SJSA1 (cell line): ENCODE results near the gene PCDHB16. TPM values are rescaled to one million over a fixed set of nuclear protein-coding genes. Genes with fewer than 3 reads are reported as not detected.
A peak's percentile ranks its signal among the peaks of the same experiment; 100 is the strongest.
"Not testable (repeated sequence)": the region's sequence is repeated elsewhere in the genome, so short reads cannot be mapped to it uniquely, and the experiment has no call there.

Experiments
- DNase-seq, 2 experiments: peaks; one replicate each; pipeline ENCODE4 v3.0.0-alpha.2; 2015 to 2020; ENCODE audit warnings: low spot score in 2 of 2, low read depth in 1 of 2
- H3K27ac ChIP-seq: fragments of 250-450 bp; sonication (Bioruptor Pico); 2 replicates; pipeline ENCODE4 v1.5.1; 2020; ENCODE audit warnings: mild to moderate bottlenecking, moderate library complexity
- H3K27me3 ChIP-seq: fragments of 250-450 bp; sonication (Bioruptor Pico); replicated peaks from 2 replicates; pipeline ENCODE4 v1.5.1; 2020; ENCODE audit warnings: mild to moderate bottlenecking, moderate library complexity
- H3K36me3 ChIP-seq: fragments of 250-450 bp; sonication (Bioruptor Pico); 2 replicates; pipeline ENCODE4 v1.5.1; 2020; ENCODE audit warnings: mild to moderate bottlenecking
- H3K4me1 ChIP-seq: fragments of 250-450 bp; sonication (Bioruptor Pico); replicated peaks from 2 replicates; pipeline ENCODE4 v1.6.1; 2021; ENCODE audit warnings: mild to moderate bottlenecking
- H3K4me3 ChIP-seq: fragments of 250-450 bp; sonication (Bioruptor Pico); 2 replicates; pipeline ENCODE4 v1.5.1; 2020; ENCODE audit warnings: mild to moderate bottlenecking
- H3K9me3 ChIP-seq: fragments of 250-450 bp; sonication (Bioruptor Pico); replicated peaks from 2 replicates; pipeline ENCODE4 v1.5.1; 2020; ENCODE audit warnings: mild to moderate bottlenecking
- total RNA-seq: library from RNA; depleted of rRNA; stranded (reverse); fragments of >200 nt; shearing (Covaris generic); gene quantifications from 2 replicates; pipeline ENCODE4 v1.2.3, GENCODE V29; 2014; rRNA removed

PCDHB16 gene
- 11.9 and 16.3 TPM in 2 replicates for total RNA-seq

DNA sequence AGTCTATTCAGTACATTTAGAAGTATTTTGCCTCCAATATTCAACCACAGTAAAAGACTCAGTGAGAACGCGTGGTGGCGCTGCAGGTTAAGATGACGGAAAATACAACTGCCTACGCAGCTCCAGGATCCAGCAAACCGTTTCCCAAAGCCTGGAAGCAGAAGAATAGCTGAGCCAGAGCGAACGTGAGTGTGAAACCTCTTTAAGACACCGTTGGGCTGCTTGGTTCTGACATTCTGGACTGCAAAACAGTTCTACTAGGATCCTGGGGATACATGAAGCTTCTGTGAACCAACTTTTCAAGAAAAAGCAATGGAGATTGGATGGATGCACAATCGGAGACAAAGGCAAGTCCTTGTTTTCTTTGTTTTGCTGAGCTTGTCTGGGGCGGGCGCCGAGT, at the start of gene PCDHB16:
TSS of gene PCDHB16 (plus strand) at position 140 of the 400 bp plus-strand sequence. CDS start at position 313, 173 bp downstream.
- peak; percentile 71 to 77 for DNase-seq
- H3K27ac ChIP-seq, result peak within 1 kb of the TSS; percentile 71

DNA sequence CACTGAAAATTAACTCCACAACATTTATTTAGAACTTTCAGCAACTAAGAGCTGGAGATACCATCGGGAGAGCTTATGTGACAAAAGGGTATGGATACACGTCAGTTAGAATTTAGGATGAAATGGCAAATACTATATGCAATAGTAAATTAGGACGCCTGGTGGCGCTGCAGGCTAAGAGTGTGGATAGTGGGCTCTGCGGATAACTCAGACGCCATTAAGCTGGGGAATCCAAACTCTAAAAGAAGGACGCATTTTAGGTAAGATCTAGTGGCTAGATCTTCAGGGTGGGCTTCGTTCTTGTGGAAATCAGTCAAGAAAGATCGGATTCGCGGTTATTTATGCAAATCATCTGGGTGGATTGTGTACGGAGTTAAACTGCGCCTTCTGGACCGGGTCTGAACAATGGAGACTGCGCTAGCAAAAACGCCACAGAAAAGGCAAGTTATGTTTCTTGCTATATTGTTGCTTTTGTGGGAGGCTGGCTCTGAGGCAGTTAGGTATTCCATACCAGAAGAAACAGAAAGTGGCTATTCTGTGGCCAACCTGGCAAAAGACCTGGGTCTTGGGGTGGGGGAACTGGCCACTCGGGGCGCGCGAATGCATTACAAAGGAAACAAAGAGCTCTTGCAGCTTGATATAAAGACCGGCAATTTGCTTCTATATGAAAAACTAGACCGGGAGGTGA, 47.0 kb upstream of the PCDHB16 start, which contains the start of gene PCDHB5:
TSS of gene PCDHB5 (plus strand) at position 177 of the 688 bp plus-strand sequence. CDS start at position 406, 229 bp downstream.
- H3K4me3 ChIP-seq, result peak within 1 kb of the TSS; percentile 46
- no peaks in the 10 kb centered on the region for H3K4me1 ChIP-seq
- DNase-seq, result peak in 1 of 2 experiments; percentile 72
- H3K36me3 ChIP-seq, result no peaks in the 10 kb centered on the region
- peak within 1 kb of the TSS; percentile 21 for H3K27ac ChIP-seq
- peaks cover 7% of the 10 kb centered on the region; the same call in 1 of the 2 replicates for H3K9me3 ChIP-seq
- no peaks in the 10 kb centered on the region for H3K27me3 ChIP-seq

More for the DNA sequence above, at the start of gene PCDHB16:
- Histone ChIP-seq H3K4me1 (no peaks in the 10 kb centered on the region), H3K27me3 (no peaks in the 10 kb centered on the region), H3K36me3 (peaks cover 16% of the 10 kb centered on the region), H3K4me3 (peak within 1 kb of the TSS; percentile 50), H3K9me3 (peaks cover 26% of the 10 kb centered on the region)

DNA sequence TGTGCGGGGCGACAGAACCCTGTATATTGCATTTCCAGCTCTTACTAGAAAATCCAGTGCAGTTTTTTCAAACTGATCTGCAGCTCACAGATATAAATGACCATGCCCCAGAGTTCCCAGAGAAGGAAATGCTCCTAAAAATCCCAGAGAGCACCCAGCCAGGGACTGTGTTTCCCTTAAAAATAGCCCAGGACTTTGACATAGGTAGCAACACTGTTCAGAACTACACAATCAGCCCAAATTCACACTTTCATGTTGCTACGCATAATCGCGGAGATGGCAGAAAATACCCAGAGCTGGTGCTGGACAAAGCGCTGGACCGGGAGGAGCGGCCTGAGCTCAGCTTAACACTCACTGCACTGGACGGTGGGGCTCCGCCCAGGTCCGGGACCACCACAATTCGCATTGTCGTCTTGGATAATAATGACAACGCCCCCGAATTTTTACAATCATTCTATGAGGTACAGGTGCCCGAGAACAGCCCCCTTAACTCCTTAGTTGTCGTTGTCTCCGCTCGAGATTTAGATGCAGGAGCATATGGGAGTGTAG, 46.4 kb upstream of the PCDHB16 start:
- H3K36me3 ChIP-seq, result no peaks in the 10 kb centered on the region
- no peak overlapping the region for H3K27ac ChIP-seq
- H3K4me1 ChIP-seq, result no peaks in the 10 kb centered on the region
- H3K27me3 ChIP-seq, result no peaks in the 10 kb centered on the region
- no peak for DNase-seq
- peak overlapping the region; percentile 46 for H3K4me3 ChIP-seq
- H3K9me3 ChIP-seq, result peaks cover 7% of the 10 kb centered on the region; the same call in 1 of the 2 replicates

DNA sequence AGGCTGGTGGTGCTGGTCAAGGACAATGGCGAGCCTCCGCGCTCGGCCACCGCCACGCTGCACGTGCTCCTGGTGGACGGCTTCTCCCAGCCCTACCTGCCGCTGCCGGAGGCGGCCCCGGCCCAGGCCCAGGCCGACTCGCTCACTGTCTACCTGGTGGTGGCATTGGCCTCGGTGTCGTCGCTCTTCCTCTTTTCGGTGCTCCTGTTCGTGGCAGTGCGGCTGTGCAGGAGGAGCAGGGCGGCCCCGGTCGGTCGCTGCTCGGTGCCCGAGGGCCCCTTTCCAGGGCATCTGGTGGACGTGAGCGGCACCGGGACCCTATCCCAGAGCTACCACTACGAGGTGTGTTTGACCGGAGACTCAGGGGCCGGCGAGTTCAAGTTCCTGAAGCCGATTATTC, 44.8 kb upstream of the PCDHB16 start:
- not testable (repeated sequence) for H3K4me1 ChIP-seq, H3K9me3 ChIP-seq, H3K27ac ChIP-seq, H3K4me3 ChIP-seq, H3K27me3 ChIP-seq, DNase-seq, H3K36me3 ChIP-seq

DNA sequence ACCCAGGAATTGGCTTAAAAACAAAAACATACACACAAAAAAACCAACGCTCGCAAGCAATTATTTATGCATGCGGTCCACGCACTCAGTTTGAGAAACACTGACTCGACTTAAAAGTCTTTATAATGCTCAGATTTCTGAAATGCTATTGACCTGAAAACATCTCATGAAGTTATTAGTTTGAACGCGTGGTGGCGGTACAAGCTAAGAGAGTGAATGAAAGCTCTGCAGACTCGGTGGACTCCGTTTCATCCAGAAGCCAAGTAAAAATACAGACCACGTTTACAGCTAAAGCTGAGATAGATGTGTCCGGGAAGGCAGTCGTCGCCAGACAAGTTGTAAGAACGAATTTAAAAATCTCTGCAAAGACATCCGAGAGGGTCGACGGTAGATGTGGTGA, 32.4 kb upstream of the PCDHB16 start, which contains the start of gene PCDHB6:
TSS of gene PCDHB6 (plus strand) at position 246 of the 400 bp plus-strand sequence. CDS start 201 bp downstream, outside the sequence.
- Histone ChIP-seq H3K4me1 (no peaks in the 10 kb centered on the region), H3K4me3 (no peak within 1 kb of the TSS), H3K36me3 (no peaks in the 10 kb centered on the region), H3K27ac (no peak within 1 kb of the TSS), H3K27me3 (no peaks in the 10 kb centered on the region), H3K9me3 (peaks cover 14% of the 10 kb centered on the region)
- no peak for DNase-seq

DNA sequence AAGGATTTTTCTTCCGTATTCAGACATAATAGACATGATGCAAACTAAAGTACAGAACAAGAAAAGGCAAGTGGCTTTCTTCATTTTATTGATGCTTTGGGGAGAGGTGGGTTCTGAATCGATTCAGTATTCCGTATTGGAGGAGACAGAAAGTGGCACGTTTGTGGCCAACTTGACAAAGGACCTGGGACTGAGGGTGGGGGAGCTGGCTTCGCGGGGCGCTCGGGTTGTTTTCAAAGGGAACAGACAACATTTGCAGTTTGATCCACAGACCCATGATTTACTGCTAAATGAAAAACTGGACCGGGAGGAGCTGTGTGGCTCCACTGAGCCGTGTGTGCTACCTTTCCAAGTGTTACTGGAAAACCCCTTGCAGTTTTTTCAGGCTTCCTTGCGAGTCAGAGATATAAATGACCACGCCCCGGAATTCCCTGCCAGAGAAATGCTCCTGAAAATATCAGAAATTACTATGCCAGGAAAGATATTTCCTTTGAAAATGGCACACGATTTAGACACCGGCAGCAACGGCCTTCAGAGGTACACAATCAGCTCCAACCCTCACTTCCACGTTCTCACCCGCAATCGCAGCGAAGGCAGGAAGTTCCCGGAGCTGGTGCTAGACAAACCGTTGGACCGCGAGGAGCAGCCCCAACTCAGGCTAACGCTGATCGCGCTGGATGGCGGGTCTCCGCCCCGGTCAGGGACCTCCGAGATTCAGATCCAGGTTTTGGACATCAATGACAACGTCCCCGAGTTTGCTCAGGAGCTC, 31.8 kb upstream of the PCDHB16 start:
- no peaks in the 10 kb centered on the region for H3K36me3 ChIP-seq
- peaks cover 15% of the 10 kb centered on the region for H3K9me3 ChIP-seq
- H3K4me3 ChIP-seq, result no peak overlapping the region

DNA sequence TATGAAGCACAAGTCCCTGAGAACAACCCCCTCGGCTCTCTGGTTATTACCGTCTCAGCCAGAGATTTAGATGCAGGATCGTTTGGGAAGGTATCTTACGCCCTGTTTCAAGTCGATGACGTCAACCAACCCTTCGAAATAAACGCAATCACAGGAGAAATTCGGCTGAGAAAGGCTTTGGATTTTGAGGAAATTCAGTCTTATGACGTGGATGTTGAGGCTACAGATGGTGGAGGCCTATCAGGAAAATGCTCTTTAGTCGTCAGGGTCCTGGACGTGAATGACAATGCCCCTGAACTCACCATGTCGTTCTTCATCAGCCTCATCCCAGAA, 31.2 kb upstream of the PCDHB16 start:
- DNase-seq, result no peak
- Histone ChIP-seq H3K27me3 (no peaks in the 10 kb centered on the region), H3K4me1 (no peaks in the 10 kb centered on the region), H3K27ac (no peak overlapping the region), H3K9me3 (peaks cover 20% of the 10 kb centered on the region), H3K4me3 (no peak overlapping the region), H3K36me3 (no peaks in the 10 kb centered on the region)

More for the DNA sequence above, 31.8 kb upstream of the PCDHB16 start:
- DNase-seq, result no peak
- no peak overlapping the region for H3K27ac ChIP-seq
- no peaks in the 10 kb centered on the region for H3K4me1 ChIP-seq
- no peaks in the 10 kb centered on the region for H3K27me3 ChIP-seq

DNA sequence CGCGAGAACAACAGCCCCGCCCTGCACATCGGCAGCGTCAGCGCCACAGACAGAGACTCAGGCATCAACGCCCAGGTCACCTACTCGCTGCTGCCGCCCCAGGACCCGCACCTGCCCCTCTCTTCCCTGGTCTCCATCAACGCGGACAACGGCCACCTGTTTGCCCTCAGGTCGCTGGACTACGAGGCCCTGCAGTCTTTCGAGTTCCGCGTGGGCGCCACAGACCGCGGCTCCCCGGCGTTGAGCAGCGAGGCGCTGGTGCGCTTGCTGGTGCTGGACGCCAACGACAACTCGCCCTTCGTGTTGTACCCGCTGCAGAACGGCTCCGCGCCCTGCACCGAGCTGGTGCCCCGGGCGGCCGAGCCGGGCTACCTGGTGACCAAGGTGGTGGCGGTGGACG, 30.6 kb upstream of the PCDHB16 start:
- H3K27ac ChIP-seq, H3K4me3 ChIP-seq, H3K27me3 ChIP-seq, DNase-seq, H3K36me3 ChIP-seq, H3K4me1 ChIP-seq: not testable (repeated sequence)
- H3K9me3 ChIP-seq, result peaks cover 26% of the 10 kb centered on the region

DNA sequence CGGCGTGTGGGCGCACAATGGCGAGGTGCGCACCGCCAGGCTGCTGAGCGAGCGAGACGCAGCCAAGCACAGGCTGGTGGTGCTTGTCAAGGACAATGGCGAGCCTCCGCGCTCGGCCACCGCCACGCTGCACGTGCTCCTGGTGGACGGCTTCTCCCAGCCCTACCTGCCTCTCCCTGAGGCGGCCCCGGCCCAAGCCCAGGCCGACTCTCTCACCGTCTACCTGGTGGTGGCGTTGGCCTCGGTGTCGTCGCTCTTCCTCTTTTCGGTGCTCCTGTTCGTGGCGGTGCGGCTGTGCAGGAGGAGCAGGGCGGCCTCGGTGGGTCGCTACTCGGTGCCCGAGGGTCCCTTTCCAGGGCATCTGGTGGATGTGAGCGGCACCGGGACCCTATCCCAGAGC, 30.1 kb upstream of the PCDHB16 start:
- peaks cover 26% of the 10 kb centered on the region for H3K9me3 ChIP-seq
- H3K4me3 ChIP-seq, DNase-seq, H3K36me3 ChIP-seq, H3K27ac ChIP-seq, H3K27me3 ChIP-seq, H3K4me1 ChIP-seq: not testable (repeated sequence)

DNA sequence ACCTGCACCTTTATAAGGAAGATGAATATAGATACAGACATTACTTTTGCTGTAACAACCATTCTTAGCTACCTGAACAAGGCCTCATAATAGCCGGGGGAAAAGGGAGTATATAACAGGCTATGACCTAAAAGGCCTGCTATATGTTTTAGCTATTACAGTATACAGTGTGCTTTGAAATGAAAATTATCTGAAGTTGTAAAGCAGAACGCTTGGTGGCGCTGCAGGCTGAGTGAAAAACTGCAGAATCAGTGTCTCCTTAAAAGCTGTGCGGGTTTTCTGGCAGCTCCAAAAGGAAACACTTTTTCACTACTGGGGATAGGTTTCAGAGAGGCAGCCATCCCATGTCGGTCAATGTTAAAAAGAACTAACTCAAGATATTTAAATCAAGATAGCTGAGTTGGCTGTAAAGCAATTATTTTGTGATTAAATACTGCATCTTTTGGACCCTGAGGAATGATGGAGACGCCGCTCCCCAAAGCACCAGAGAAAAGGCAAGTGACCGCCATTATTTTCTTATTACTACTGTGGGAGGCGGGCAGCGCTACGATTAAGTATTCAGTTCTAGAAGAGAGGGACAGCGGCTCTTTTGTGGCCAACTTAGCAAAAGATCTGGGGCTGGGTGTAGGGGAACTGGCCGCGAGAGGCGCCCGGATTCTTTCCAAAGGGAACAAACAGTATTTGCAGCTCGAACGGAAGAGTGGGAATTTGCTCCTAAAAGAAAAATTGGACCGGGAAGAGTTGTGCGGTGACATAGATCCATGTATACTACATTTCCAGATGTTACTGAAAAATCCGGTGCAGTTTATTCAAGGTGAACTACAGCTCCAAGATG, 26.4 kb upstream of the PCDHB16 start:
- Histone ChIP-seq H3K27ac (no peak overlapping the region), H3K4me1 (no peaks in the 10 kb centered on the region), H3K9me3 (peaks cover 22% of the 10 kb centered on the region), H3K36me3 (no peaks in the 10 kb centered on the region), H3K27me3 (no peaks in the 10 kb centered on the region), H3K4me3 (no peak overlapping the region)
- no peak for DNase-seq

DNA sequence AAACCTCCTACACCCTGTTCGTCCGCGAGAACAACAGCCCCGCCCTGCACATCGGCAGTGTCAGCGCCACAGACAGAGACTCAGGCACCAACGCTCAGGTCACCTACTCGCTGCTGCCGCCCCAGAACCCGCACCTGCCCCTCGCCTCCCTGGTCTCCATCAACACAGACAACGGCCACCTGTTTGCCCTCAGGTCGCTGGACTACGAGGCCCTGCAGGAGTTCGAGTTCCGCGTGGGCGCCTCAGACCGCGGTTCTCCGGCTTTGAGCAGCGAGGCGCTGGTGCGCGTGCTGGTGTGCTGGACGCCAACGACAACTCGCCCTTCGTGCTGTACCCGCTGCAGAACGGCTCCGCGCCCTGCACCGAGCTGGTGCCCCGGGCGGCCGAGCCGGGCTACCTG, 24.8 kb upstream of the PCDHB16 start:
- DNase-seq, H3K4me3 ChIP-seq, H3K27ac ChIP-seq, H3K27me3 ChIP-seq, H3K36me3 ChIP-seq, H3K4me1 ChIP-seq: not testable (repeated sequence)
- H3K9me3 ChIP-seq, result peaks cover 19% of the 10 kb centered on the region

DNA sequence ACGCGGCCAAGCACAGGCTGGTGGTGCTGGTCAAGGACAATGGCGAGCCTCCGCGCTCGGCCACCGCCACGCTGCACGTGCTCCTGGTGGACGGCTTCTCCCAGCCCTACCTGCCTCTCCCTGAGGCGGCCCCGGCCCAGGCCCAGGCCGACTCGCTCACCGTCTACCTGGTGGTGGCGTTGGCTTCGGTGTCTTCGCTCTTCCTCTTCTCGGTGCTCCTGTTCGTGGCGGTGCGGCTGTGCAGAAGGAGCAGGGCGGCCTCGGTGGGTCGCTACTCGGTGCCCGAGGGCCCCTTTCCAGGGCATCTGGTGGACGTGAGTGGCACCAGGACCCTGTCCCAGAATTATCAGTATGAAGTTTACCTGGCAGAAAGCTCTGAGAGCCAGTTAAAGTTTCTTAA, 24.3 kb upstream of the PCDHB16 start:
- not testable (repeated sequence) for H3K36me3 ChIP-seq, H3K27me3 ChIP-seq
- peaks cover 19% of the 10 kb centered on the region for H3K9me3 ChIP-seq

More for the DNA sequence above, 24.3 kb upstream of the PCDHB16 start:
- H3K4me1 ChIP-seq, H3K27ac ChIP-seq, H3K4me3 ChIP-seq, DNase-seq: not testable (repeated sequence)
